HEK293 (cell line): ENCODE data around the gene CRYBA1.

ENCODE experiments used
- CTCF ChIA-PET: fragments of 350-600 bp; formaldehyde crosslinking; extraction: SDS; loops from one replicate; lab custom pipeline; 2021; ENCODE audit warnings: antibody characterized with exemption; lab: Yijun Ruan, JAX
- POLR2A ChIA-PET: fragments of 300-600 bp; formaldehyde crosslinking; extraction: SDS; loops from one replicate; lab custom pipeline; 2020; ENCODE audit warnings: antibody characterized with exemption, inconsistent platforms; lab: Yijun Ruan, JAX
- H3K27ac ChIP-seq: fragments of 200-500 bp; sonication (Bioruptor generic); 2 replicates; pipeline ENCODE4 v1.5.1; 2014; ENCODE audit warnings: low read depth, low read length, control low read depth, inconsistent platforms; ENCODE audit errors: extremely low read depth
- H3K36me3 ChIP-seq, 2 experiments: fragments of 200-500 bp in 1 of 2; sonication (Bioruptor generic) in 1 of 2; 1 replicate in 1 of 2; 2 replicates in 1 of 2; pipeline ENCODE4 v1.5.1; 2014 to 2017; ENCODE audit warnings: inconsistent platforms in 2 of 2, low read length in 2 of 2; ENCODE audit not compliant: control insufficient read depth in 2 of 2, insufficient read depth in 1 of 2
- H3K4me1 ChIP-seq: fragments of 200-500 bp; sonication (Bioruptor generic); 2 replicates; pipeline ENCODE4 v1.5.1; 2014; ENCODE audit warnings: mild to moderate bottlenecking, low read length, inconsistent platforms; ENCODE audit not compliant: control insufficient read depth, insufficient read depth
- H3K4me3 ChIP-seq: 2 replicates; pipeline ENCODE4 v1.5.1; 2011; ENCODE audit warnings: low read depth, mild to moderate bottlenecking, control low read depth, low read length, moderate library complexity
- H3K9me3 ChIP-seq: fragments of 200-500 bp; sonication (Bioruptor generic); 2 replicates; pipeline ENCODE4 v1.5.1; 2014; ENCODE audit warnings: low read depth, low read length, inconsistent platforms; ENCODE audit not compliant: control insufficient read depth, insufficient read depth
- GLI4 ChIP-seq: fragments of 450-650 bp; formaldehyde crosslinking; IDR thresholded peaks from 2 replicates; pipeline ENCODE4 v1.5.1; 2016; ENCODE audit warnings: missing biosample characterization, missing genetic modification characterization
- PRDM6 ChIP-seq: fragments of 450-650 bp; formaldehyde crosslinking; IDR thresholded peaks from 2 replicates; pipeline ENCODE4 v1.5.1; 2017; ENCODE audit warnings: missing biosample characterization, missing genetic modification characterization
- ZBTB48 ChIP-seq: fragments of 450-650 bp; formaldehyde crosslinking; IDR thresholded peaks from 2 replicates; pipeline ENCODE4 v1.5.1; 2016; ENCODE audit warnings: missing biosample characterization, missing genetic modification characterization
- ZNF2 ChIP-seq: fragments of 450-650 bp; formaldehyde crosslinking; IDR thresholded peaks from 2 replicates; pipeline ENCODE4 v1.5.1; 2016; ENCODE audit warnings: missing biosample characterization, missing genetic modification characterization
- ZNF239 ChIP-seq: fragments of 450-650 bp; formaldehyde crosslinking; IDR thresholded peaks from 2 replicates; pipeline ENCODE4 v1.5.1; 2016; ENCODE audit warnings: missing biosample characterization, missing genetic modification characterization
- ZNF350 ChIP-seq: fragments of 450-650 bp; formaldehyde crosslinking; IDR thresholded peaks from 2 replicates; pipeline ENCODE4 v1.5.0; 2017; ENCODE audit warnings: missing biosample characterization, mild to moderate bottlenecking, missing genetic modification characterization
- ZNF362 ChIP-seq: fragments of 450-650 bp; formaldehyde crosslinking; IDR thresholded peaks from 2 replicates; pipeline ENCODE4 v1.5.1; 2016; ENCODE audit warnings: missing biosample characterization, missing genetic modification characterization
- ZNF37A ChIP-seq: fragments of 450-650 bp; IDR thresholded peaks from 2 replicates; pipeline ENCODE4 v1.5.1; 2018; ENCODE audit warnings: missing biosample characterization, missing genetic modification characterization
- ZNF433 ChIP-seq: fragments of 450-650 bp; formaldehyde crosslinking; IDR thresholded peaks from 2 replicates; pipeline ENCODE4 v1.5.1; 2016; ENCODE audit warnings: missing biosample characterization, missing genetic modification characterization, low read depth
- ZNF548 ChIP-seq: fragments of 450-650 bp; formaldehyde crosslinking; IDR thresholded peaks from 2 replicates; pipeline ENCODE4 v1.5.1; 2016; ENCODE audit warnings: missing biosample characterization, missing genetic modification characterization
- ZNF600 ChIP-seq: fragments of 450-650 bp; formaldehyde crosslinking; IDR thresholded peaks from 2 replicates; pipeline ENCODE4 v1.5.1; 2016; ENCODE audit warnings: missing biosample characterization, missing genetic modification characterization
- ZNF660 ChIP-seq: fragments of 450-650 bp; IDR thresholded peaks from 2 replicates; pipeline ENCODE4 v1.5.1; 2018; ENCODE audit warnings: missing biosample characterization, mild to moderate bottlenecking, missing genetic modification characterization
- ZNF704 ChIP-seq: fragments of 450-650 bp; formaldehyde crosslinking; IDR thresholded peaks from 2 replicates; pipeline ENCODE4 v1.5.1; 2016; ENCODE audit warnings: missing biosample characterization, missing genetic modification characterization
- ZNF76 ChIP-seq: fragments of 450-650 bp; formaldehyde crosslinking; IDR thresholded peaks from 2 replicates; pipeline ENCODE4; 2016; ENCODE audit warnings: low read depth, missing biosample characterization, missing genetic modification characterization, borderline replicate concordance
- ZNF837 ChIP-seq: fragments of 450-650 bp; formaldehyde crosslinking; IDR thresholded peaks from 2 replicates; pipeline ENCODE4 v1.5.1; 2016; ENCODE audit warnings: missing biosample characterization, missing genetic modification characterization
- ZSCAN5A ChIP-seq: fragments of 450-650 bp; formaldehyde crosslinking; IDR thresholded peaks from 2 replicates; pipeline ENCODE4 v1.5.1; 2016; ENCODE audit warnings: missing biosample characterization, missing genetic modification characterization

The CRYBA1 gene

GRCh38 chr17:29205047-29205446 is 41.6 kb upstream of the CRYBA1 start:
- no peaks in the 10 kb centered on the region for H3K4me1 ChIP-seq
- no peaks in the 10 kb centered on the region for H3K9me3 ChIP-seq
- ChIA-PET POLR2A (no interaction called here), CTCF (interaction anchor here (0.6 to 3.2 kb wide), 7 partner anchors 8 to 93 kb away, joined by 3 to 12 read pairs (median 4); no protein-coding TSS in a partner anchor)
- no peak overlapping the region for H3K27ac ChIP-seq
- H3K4me3 ChIP-seq = no peak overlapping the region
- no peaks in the 10 kb centered on the region for H3K36me3 ChIP-seq
- TF ChIP-seq ZNF37A (tag by site-specific recombination) = no peak
- TF ChIP-seq ZNF837 = no peak
- TF ChIP-seq ZNF660 (tag by site-specific recombination) = no peak
- TF ChIP-seq GLI4 (tag by site-specific recombination) = no peak
- TF ChIP-seq ZNF433 (tag by site-specific recombination) = no peak
- TF ChIP-seq ZNF548 = no peak
- no peak for TF ChIP-seq ZNF2 (tag by site-specific recombination)
- no peak for TF ChIP-seq ZNF704

GRCh38 chr17:29207975-29208374 is 38.7 kb upstream of the CRYBA1 start:
- ChIA-PET POLR2A (no interaction called here), CTCF (interaction anchor here (0.7 to 6.5 kb wide), 8 partner anchors 11 to 445 kb away, joined by 3 to 85 read pairs (median 4); partner anchors contain the start of gene MYO18A)
- Histone ChIP-seq H3K36me3 (no peaks in the 10 kb centered on the region), H3K4me1 (no peaks in the 10 kb centered on the region), H3K27ac (no peak overlapping the region), H3K4me3 (no peak overlapping the region), H3K9me3 (no peaks in the 10 kb centered on the region)
- no peak for TF ChIP-seq ZBTB48 (tag by site-specific recombination)
- no peak for TF ChIP-seq ZSCAN5A (tag by site-specific recombination)
- no peak for TF ChIP-seq ZNF239 (tag by site-specific recombination)
- TF ChIP-seq ZNF350 (tag by site-specific recombination) = no peak
- no peak for TF ChIP-seq ZNF76 (tag by site-specific recombination)
- no peak for TF ChIP-seq PRDM6 (tag by site-specific recombination)

- no peaks in the 10 kb centered on the region for H3K9me3 ChIP-seq
- TF ChIP-seq ZNF600 (tag by site-specific recombination) (peak; percentile 70), ZNF362 (tag by site-specific recombination) (no peak)
- TF ChIP-seq, all 188 proteins: peak for 1
- no peaks in the 10 kb centered on the region for H3K36me3 ChIP-seq
- H3K4me1 ChIP-seq = no peaks in the 10 kb centered on the region
- H3K4me3 ChIP-seq = no peak overlapping the region
- POLR2A ChIA-PET = interaction anchor here (1.6 kb wide), 1 partner anchor 60 kb away, joined by 5 read pairs; no protein-coding TSS in a partner anchor
- CTCF ChIA-PET = interaction anchor here (0.7 to 6.5 kb wide), 4 partner anchors 10 to 40 kb away, joined by 3 to 85 read pairs (median 4); partner anchors contain the start of gene MYO18A
- H3K27ac ChIP-seq = no peak overlapping the region
Observed at GRCh38 chr17:29209073-29209472, 37.6 kb upstream of the CRYBA1 start.
